ENCODE measurements around the gene CERS1.

CERS1 gene

GRCh38 chr19:18868380-18869022 is 27.5 kb downstream of the CERS1 start:
- H3K9me3 ChIP-seq (ENCODE audit: insufficient read depth, low read length, severe bottlenecking) = no peaks in the 10 kb centered on the region
- no peak for TF ChIP-seq EZH2 (IDR thresholded peaks at IDR 0.05; ENCODE audit: borderline replicate concordance, low read depth, low read length, severe bottlenecking)
- no peak for TF ChIP-seq CTCF (IDR thresholded peaks at IDR 0.05; ENCODE audit: borderline replicate concordance, extremely low read depth, low read length, poor library complexity, severe bottlenecking)
- no peak for ATAC-seq (ENCODE audit: insufficient read depth, low read depth)
- no peaks in the 10 kb centered on the region for H3K27me3 ChIP-seq (ENCODE audit: insufficient read depth, low read length, poor library complexity)
- H3K79me2 ChIP-seq (ENCODE audit: insufficient read depth, low read length) = 0 out of 2 replicates have a peak, but pooled peaks cover 2% of the 10 kb centered on the region
- H3K4me3 ChIP-seq (ENCODE audit: low read depth in 1 of 2, low read length in 2 of 2) = no peak overlapping the region
- H3K36me3 ChIP-seq (ENCODE audit: insufficient read depth, low read length) = peaks cover 50% of the 10 kb centered on the region
- H3K27ac ChIP-seq (ENCODE audit: low read length) = no peak overlapping the region
- no peak overlapping the region for H3K9ac ChIP-seq (ENCODE audit: low read depth, low read length)
- peaks cover 40% of the 10 kb centered on the region; the same call in 1 of the 2 replicates for H4K20me1 ChIP-seq (ENCODE audit: insufficient read depth, low read length)
- no peak overlapping the region for H2AFZ ChIP-seq (ENCODE audit: low read depth, low read length)
- no peak for DNase-seq
- no peaks in the 10 kb centered on the region for H3K4me1 ChIP-seq (ENCODE audit: insufficient read depth, low read length)
- no peak overlapping the region for H3K4me2 ChIP-seq (ENCODE audit: insufficient read depth, low read length)

GRCh38 chr19:18867751-18868150 is 28.2 kb downstream of the CERS1 start:
- peaks cover 57% of the 10 kb centered on the region for H3K36me3 ChIP-seq (ENCODE audit: insufficient read depth, low read length)

GRCh38 chr19:18867199-18867598 is 28.8 kb downstream of the CERS1 start:
- H3K27me3 ChIP-seq (ENCODE audit: insufficient read depth, low read length, poor library complexity) = no peaks in the 10 kb centered on the region
- ATAC-seq (ENCODE audit: insufficient read depth, low read depth) (no peak), DNase-seq (no peak)
- no peaks in the 10 kb centered on the region for H3K9me3 ChIP-seq (ENCODE audit: insufficient read depth, low read length, severe bottlenecking)
- no peak overlapping the region for H3K9ac ChIP-seq (ENCODE audit: low read depth, low read length)
- H3K4me2 ChIP-seq (ENCODE audit: insufficient read depth, low read length) = no peak overlapping the region
- H2AFZ ChIP-seq (ENCODE audit: low read depth, low read length) = no peak overlapping the region
- H3K36me3 ChIP-seq (ENCODE audit: insufficient read depth, low read length) = peaks cover 63% of the 10 kb centered on the region
- peaks cover 2% of the 10 kb centered on the region; the same call in 1 of the 2 replicates for H3K79me2 ChIP-seq (ENCODE audit: insufficient read depth, low read length)
- H3K4me3 ChIP-seq (ENCODE audit: low read depth in 1 of 2, low read length in 2 of 2) = no peak overlapping the region
- no peak for TF ChIP-seq CTCF (IDR thresholded peaks at IDR 0.05; ENCODE audit: borderline replicate concordance, extremely low read depth, low read length, poor library complexity, severe bottlenecking)
- no peak for TF ChIP-seq EZH2 (IDR thresholded peaks at IDR 0.05; ENCODE audit: borderline replicate concordance, low read depth, low read length, severe bottlenecking)
- peaks cover 51% of the 10 kb centered on the region; the same call in 1 of the 2 replicates for H4K20me1 ChIP-seq (ENCODE audit: insufficient read depth, low read length)
- H3K27ac ChIP-seq (ENCODE audit: low read length) = no peak overlapping the region
- no peaks in the 10 kb centered on the region for H3K4me1 ChIP-seq (ENCODE audit: insufficient read depth, low read length)

More at GRCh38 chr19:18867751-18868150, 28.2 kb downstream of the CERS1 start:
- H3K9me3 ChIP-seq (ENCODE audit: insufficient read depth, low read length, severe bottlenecking) = no peaks in the 10 kb centered on the region
- TF ChIP-seq EZH2 (IDR thresholded peaks at IDR 0.05; ENCODE audit: borderline replicate concordance, low read depth, low read length, severe bottlenecking) = no peak
- no peak for TF ChIP-seq CTCF (IDR thresholded peaks at IDR 0.05; ENCODE audit: borderline replicate concordance, extremely low read depth, low read length, poor library complexity, severe bottlenecking)
- H4K20me1 ChIP-seq (ENCODE audit: insufficient read depth, low read length) = peaks cover 47% of the 10 kb centered on the region; the same call in 1 of the 2 replicates
- H2AFZ ChIP-seq (ENCODE audit: low read depth, low read length) = no peak overlapping the region
- DNase-seq (no peak), ATAC-seq (ENCODE audit: insufficient read depth, low read depth) (no peak)
- H3K4me3 ChIP-seq (ENCODE audit: low read depth in 1 of 2, low read length in 2 of 2) = no peak overlapping the region
- peaks cover 2% of the 10 kb centered on the region; the same call in 1 of the 2 replicates for H3K79me2 ChIP-seq (ENCODE audit: insufficient read depth, low read length)
- H3K27me3 ChIP-seq (ENCODE audit: insufficient read depth, low read length, poor library complexity) = no peaks in the 10 kb centered on the region
- H3K4me2 ChIP-seq (ENCODE audit: insufficient read depth, low read length) = no peak overlapping the region
- H3K4me1 ChIP-seq (ENCODE audit: insufficient read depth, low read length) = no peaks in the 10 kb centered on the region
- H3K9ac ChIP-seq (ENCODE audit: low read depth, low read length) = no peak overlapping the region
- no peak overlapping the region for H3K27ac ChIP-seq (ENCODE audit: low read length)

Measured in DND-41 (cell line).